GM12878 (cell line): ENCODE results near the gene C1orf21.

Experiments
- POLR2A ChIP-seq: IDR thresholded peaks from 2 replicates; pipeline ENCODE4 v1.6.1; 2011; ENCODE audit warnings: low read depth, mild to moderate bottlenecking, low read length
- SIN3A ChIP-seq: IDR thresholded peaks from 2 replicates; pipeline ENCODE4 v1.6.1; 2012; ENCODE audit warnings: low read depth, low read length, improper control_type of control experiment
- TCF7 ChIP-seq: IDR thresholded peaks from 2 replicates; pipeline ENCODE4 v1.6.1; 2014; ENCODE audit warnings: antibody characterized with exemption, borderline replicate concordance
- ZNF274 ChIP-seq: IDR thresholded peaks from one replicate; pipeline ENCODE4 v1.8.0; 2011; ENCODE audit not compliant: insufficient read length, insufficient read depth
- TF ChIP-seq, protein P1 (sequence below): fragments of 450-650 bp; IDR thresholded peaks from 2 replicates; pipeline ENCODE4 v1.6.1; 2017; ENCODE audit warnings: antibody characterized with exemption, mild to moderate bottlenecking, moderate library complexity
- TF ChIP-seq, protein P2 (sequence below), 3 experiments: IDR thresholded peaks in 2 of 3; conservative IDR thresholded peaks in 1 of 3; 2 replicates each; pipeline ENCODE4 v1.5.1; 2011; ENCODE audit warnings: low read depth in 3 of 3, low read length in 3 of 3, mild to moderate bottlenecking in 3 of 3, control low read depth in 2 of 3, moderate library complexity in 2 of 3, inconsistent platforms in 1 of 3, mixed read lengths in 1 of 3; ENCODE audit not compliant: control insufficient read depth in 2 of 3, insufficient read depth in 1 of 3; ENCODE audit errors: extremely low read depth in 1 of 3
- TF ChIP-seq, protein P3 (sequence below): IDR thresholded peaks from 2 replicates; pipeline ENCODE4 v1.6.1; 2011; ENCODE audit warnings: low read depth, low read length, improper control_type of control experiment, borderline replicate concordance

DNA sequence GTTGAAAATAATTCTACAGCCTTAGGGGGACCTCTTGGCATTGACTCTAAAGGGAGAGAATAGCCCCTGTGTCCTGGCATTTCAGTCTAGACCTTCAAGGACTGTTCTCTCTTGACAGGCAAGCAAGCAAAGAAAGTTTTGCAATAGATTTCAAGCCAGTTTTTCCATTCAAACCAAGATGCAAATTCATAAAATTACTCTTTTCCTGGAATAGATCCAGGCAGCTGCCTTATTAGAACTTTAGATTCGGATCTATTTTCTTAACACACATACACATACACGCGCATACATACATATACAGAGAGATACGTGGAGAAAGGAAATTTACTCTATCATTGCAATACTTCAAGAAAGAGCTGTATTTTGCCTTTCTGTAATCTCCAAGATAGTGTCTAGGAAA lies 238.4 kb downstream of the C1orf21 start:
- TF ChIP-seq TCF7 (no peak), POLR2A (no peak), SIN3A (no peak), ZNF274 (no peak)
- TF ChIP-seq, protein P1, sequence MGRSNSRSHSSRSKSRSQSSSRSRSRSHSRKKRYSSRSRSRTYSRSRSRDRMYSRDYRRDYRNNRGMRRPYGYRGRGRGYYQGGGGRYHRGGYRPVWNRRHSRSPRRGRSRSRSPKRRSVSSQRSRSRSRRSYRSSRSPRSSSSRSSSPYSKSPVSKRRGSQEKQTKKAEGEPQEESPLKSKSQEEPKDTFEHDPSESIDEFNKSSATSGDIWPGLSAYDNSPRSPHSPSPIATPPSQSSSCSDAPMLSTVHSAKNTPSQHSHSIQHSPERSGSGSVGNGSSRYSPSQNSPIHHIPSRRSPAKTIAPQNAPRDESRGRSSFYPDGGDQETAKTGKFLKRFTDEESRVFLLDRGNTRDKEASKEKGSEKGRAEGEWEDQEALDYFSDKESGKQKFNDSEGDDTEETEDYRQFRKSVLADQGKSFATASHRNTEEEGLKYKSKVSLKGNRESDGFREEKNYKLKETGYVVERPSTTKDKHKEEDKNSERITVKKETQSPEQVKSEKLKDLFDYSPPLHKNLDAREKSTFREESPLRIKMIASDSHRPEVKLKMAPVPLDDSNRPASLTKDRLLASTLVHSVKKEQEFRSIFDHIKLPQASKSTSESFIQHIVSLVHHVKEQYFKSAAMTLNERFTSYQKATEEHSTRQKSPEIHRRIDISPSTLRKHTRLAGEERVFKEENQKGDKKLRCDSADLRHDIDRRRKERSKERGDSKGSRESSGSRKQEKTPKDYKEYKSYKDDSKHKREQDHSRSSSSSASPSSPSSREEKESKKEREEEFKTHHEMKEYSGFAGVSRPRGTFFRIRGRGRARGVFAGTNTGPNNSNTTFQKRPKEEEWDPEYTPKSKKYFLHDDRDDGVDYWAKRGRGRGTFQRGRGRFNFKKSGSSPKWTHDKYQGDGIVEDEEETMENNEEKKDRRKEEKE: no peak
- TF ChIP-seq, protein P2, sequence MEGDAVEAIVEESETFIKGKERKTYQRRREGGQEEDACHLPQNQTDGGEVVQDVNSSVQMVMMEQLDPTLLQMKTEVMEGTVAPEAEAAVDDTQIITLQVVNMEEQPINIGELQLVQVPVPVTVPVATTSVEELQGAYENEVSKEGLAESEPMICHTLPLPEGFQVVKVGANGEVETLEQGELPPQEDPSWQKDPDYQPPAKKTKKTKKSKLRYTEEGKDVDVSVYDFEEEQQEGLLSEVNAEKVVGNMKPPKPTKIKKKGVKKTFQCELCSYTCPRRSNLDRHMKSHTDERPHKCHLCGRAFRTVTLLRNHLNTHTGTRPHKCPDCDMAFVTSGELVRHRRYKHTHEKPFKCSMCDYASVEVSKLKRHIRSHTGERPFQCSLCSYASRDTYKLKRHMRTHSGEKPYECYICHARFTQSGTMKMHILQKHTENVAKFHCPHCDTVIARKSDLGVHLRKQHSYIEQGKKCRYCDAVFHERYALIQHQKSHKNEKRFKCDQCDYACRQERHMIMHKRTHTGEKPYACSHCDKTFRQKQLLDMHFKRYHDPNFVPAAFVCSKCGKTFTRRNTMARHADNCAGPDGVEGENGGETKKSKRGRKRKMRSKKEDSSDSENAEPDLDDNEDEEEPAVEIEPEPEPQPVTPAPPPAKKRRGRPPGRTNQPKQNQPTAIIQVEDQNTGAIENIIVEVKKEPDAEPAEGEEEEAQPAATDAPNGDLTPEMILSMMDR (IDR thresholded peaks at IDR 0.05 in 2 of 3, conservative IDR thresholded peaks at IDR 0.05 in 1 of 3; ENCODE audit: control insufficient read depth in 2 of 3, extremely low read depth in 1 of 3, insufficient read depth in 1 of 3, low read depth in 3 of 3, low read length in 3 of 3): no peak
- TF ChIP-seq, protein P3, sequence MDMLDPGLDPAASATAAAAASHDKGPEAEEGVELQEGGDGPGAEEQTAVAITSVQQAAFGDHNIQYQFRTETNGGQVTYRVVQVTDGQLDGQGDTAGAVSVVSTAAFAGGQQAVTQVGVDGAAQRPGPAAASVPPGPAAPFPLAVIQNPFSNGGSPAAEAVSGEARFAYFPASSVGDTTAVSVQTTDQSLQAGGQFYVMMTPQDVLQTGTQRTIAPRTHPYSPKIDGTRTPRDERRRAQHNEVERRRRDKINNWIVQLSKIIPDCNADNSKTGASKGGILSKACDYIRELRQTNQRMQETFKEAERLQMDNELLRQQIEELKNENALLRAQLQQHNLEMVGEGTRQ: no peak
